HepG2 (cell line): Measurements from ENCODE around the gene SLC39A8. TPM values are rescaled to one million over a fixed set of nuclear protein-coding genes. Genes with fewer than 3 reads are reported as not detected.

Experiments used
- ATAC-seq: fragments of 200-7000 bp; cut with Tn5 transposase; 3 replicates; pipeline ENCODE4 v1.9.1; 2020; ENCODE audit warnings: mild to moderate bottlenecking, moderate library complexity
- BruUV-seq: library from RNA; stranded (reverse); fragments of 400-500 nt; replicated peaks from 2 replicates; lab custom pipeline; 2021; lab: Mats Ljungman, UMichigan
- CTCF ChIA-PET: fragments of 300-600 bp; formaldehyde crosslinking; extraction: SDS; loops from one replicate; lab custom pipeline; 2021; ENCODE audit warnings: low total read pairs, inconsistent platforms, low intra/inter-chr PET ratio; lab: Yijun Ruan, JAX
- POLR2A ChIA-PET: fragments of 350-600 bp; sonication (Branson Sonifier 250); formaldehyde crosslinking; loops from one replicate; lab custom pipeline; 2020; ENCODE audit warnings: antibody characterized with exemption, inconsistent platforms; lab: Yijun Ruan, JAX
- DNase-seq: peaks from one replicate; pipeline ENCODE4 v3.0.0-alpha.2; 2015; ENCODE audit warnings: low spot score
- FAIRE-seq: peaks from 3 replicates; lab custom pipeline; 2011; peaks lifted over from hg19 to GRCh38; lab: Jason Lieb, UNC
- H2AFZ ChIP-seq: one replicate; pipeline ENCODE4 v1.6.1; 2011; ENCODE audit warnings: low read length, inconsistent platforms
- H3K27ac ChIP-seq: fragments of 300-600 bp; 3 replicates; pipeline ENCODE4 v1.8.0; 2011; ENCODE audit warnings: mixed run types, mild to moderate bottlenecking, mixed read lengths, low read length, inconsistent platforms; ENCODE audit not compliant: insufficient read depth; ENCODE audit errors: extremely low read length
- H3K27me3 ChIP-seq, 2 experiments: fragments of 200-600 bp in 1 of 2; 2 replicates in 1 of 2; 3 replicates in 1 of 2; pipeline versions ENCODE4 v1.6.0 to v1.8.0; 2011; ENCODE audit warnings: low read length in 2 of 2, mild to moderate bottlenecking in 2 of 2, moderate library complexity in 2 of 2, inconsistent platforms in 1 of 2; ENCODE audit not compliant: insufficient read depth in 2 of 2, control insufficient read depth in 1 of 2
- H3K36me3 ChIP-seq, 2 experiments: fragments of 200-600 bp in 1 of 2; replicated peaks in 1 of 2; 2 replicates in 1 of 2; 3 replicates in 1 of 2; pipeline versions ENCODE4 v1.5.1 to v1.8.0; 2011; ENCODE audit warnings: low read length in 2 of 2, inconsistent platforms in 1 of 2; ENCODE audit not compliant: insufficient read depth in 2 of 2, control insufficient read depth in 1 of 2
- H3K4me1 ChIP-seq: 2 replicates; pipeline ENCODE4 v1.5.1; 2012; ENCODE audit warnings: low read length, inconsistent platforms; ENCODE audit not compliant: insufficient read depth
- H3K4me2 ChIP-seq: 2 replicates; pipeline ENCODE4 v1.6.0; 2011; ENCODE audit warnings: low read depth, low read length, inconsistent platforms
- H3K4me3 ChIP-seq, 3 experiments: fragments of 200-600 bp in 1 of 3; sonication (generic), shearing (Covaris generic) in 1 of 3; replicated peaks in 1 of 3; 2 replicates each; pipeline ENCODE4 v1.5.1; 2011 to 2016; ENCODE audit warnings: low read length in 3 of 3, inconsistent platforms in 2 of 3, low read depth in 2 of 3, mild to moderate bottlenecking in 2 of 3, control low read depth in 1 of 3, mixed read lengths in 1 of 3; ENCODE audit not compliant: insufficient read depth in 1 of 3
- H3K79me2 ChIP-seq: one replicate; pipeline ENCODE4 v1.6.1; 2011; ENCODE audit warnings: low read length, inconsistent platforms; ENCODE audit not compliant: insufficient read depth
- H3K9ac ChIP-seq: 2 replicates; pipeline ENCODE4 v1.6.0; 2011; ENCODE audit warnings: mild to moderate bottlenecking, low read depth, low read length, inconsistent platforms; ENCODE audit not compliant: insufficient read depth
- H3K9me3 ChIP-seq: 2 replicates; pipeline ENCODE4 v1.5.1; 2012; ENCODE audit warnings: mild to moderate bottlenecking, low read length
- H4K20me1 ChIP-seq: 2 replicates; pipeline ENCODE4 v1.6.0; 2011; ENCODE audit warnings: inconsistent platforms, mild to moderate bottlenecking, low read length, moderate library complexity; ENCODE audit not compliant: insufficient read depth
- BHLHE40 ChIP-seq: IDR thresholded peaks from 2 replicates; pipeline ENCODE4 v1.6.1; 2011; ENCODE audit warnings: low read length, improper control_type of control experiment
- NAIF1 ChIP-seq: sonication (generic); formaldehyde crosslinking; IDR thresholded peaks from 2 replicates; pipeline ENCODE4 v1.5.0; 2020; ENCODE audit warnings: mild to moderate bottlenecking, missing genetic modification reagents, borderline replicate concordance
- RARA ChIP-seq: IDR thresholded peaks from 2 replicates; pipeline ENCODE4 v1.6.1; 2016; ENCODE audit warnings: missing genetic modification reagents, missing compliant biosample characterization
- TRIM24 ChIP-seq: sonication (generic); formaldehyde crosslinking; IDR thresholded peaks from 2 replicates; pipeline ENCODE4 v1.8.0; 2022; ENCODE audit warnings: mild to moderate bottlenecking, missing genetic modification reagents
- ZFP36 ChIP-seq: fragments of 150-350 bp; IDR thresholded peaks from 2 replicates; pipeline ENCODE4 v1.6.1; 2018; ENCODE audit warnings: borderline replicate concordance, low read length, low read depth; ENCODE audit not compliant: partially characterized antibody
- ZNF253 ChIP-seq: sonication (generic); formaldehyde crosslinking; IDR thresholded peaks from 2 replicates; pipeline ENCODE4 v1.8.0; 2022; ENCODE audit warnings: mild to moderate bottlenecking, missing genetic modification reagents, borderline replicate concordance
- ZNF33A ChIP-seq: sonication (generic); formaldehyde crosslinking; IDR thresholded peaks from 2 replicates; pipeline ENCODE4 v1.5.1; 2020; ENCODE audit warnings: missing genetic modification reagents, mild to moderate bottlenecking, moderate library complexity, borderline replicate concordance
- ZNF614 ChIP-seq: IDR thresholded peaks from 2 replicates; pipeline ENCODE4 v1.6.1; 2018; ENCODE audit warnings: missing biosample characterization, missing genetic modification reagents, inconsistent platforms, borderline replicate concordance
- ZNF891 ChIP-seq: sonication (generic); formaldehyde crosslinking; IDR thresholded peaks from 2 replicates; pipeline ENCODE4 v1.5.0; 2020; ENCODE audit warnings: mild to moderate bottlenecking, missing genetic modification reagents
- ZSCAN9 ChIP-seq: IDR thresholded peaks from 2 replicates; pipeline ENCODE4 v1.6.1; 2016; ENCODE audit warnings: borderline replicate concordance
- WGBS: methylation state at CpG from one replicate; pipeline ENCODE4 v1.1.6; 2017; ENCODE audit warnings: low lambda C conversion rate; 5-methylcytosine and 5-hydroxymethylcytosine counted together
- in situ Hi-C: cut with HindIII; loops from 2 replicates; pipeline ENCODE4 v1.10.0; 2017; ENCODE audit warnings: low pct_unique_long_range_greater_than_20kb; ENCODE audit not compliant: extremely low pct_ligation_motif_present
- intact Hi-C: fragments of 100-400 bp; cut with micrococcal nuclease; formaldehyde crosslinking; loops from one replicate; pipeline ENCODE4 v1.10.0; 2022; ENCODE audit not compliant: unreplicated experiment
- polyA plus RNA-seq, 8 experiments: library from polyadenylated mRNA; depleted of rRNA in 3 of 8; stranded (reverse) in 7 of 8; unstranded in 1 of 8; fragments of >200 nt; fragmentation: Illumina TruSeq in 4 of 8; extraction: Trizol in 4 of 8; gene quantifications; 2 replicates each; pipeline versions ENCODE4 v1.2.1 to v1.2.3, GENCODE V29; 2011 to 2016; ENCODE audit warnings: low read depth in 4 of 8, missing spikeins in 1 of 8, mixed read lengths in 1 of 8; ENCODE audit not compliant: insufficient read depth in 1 of 8
- total RNA-seq, 5 experiments: library from RNA; depleted of rRNA; stranded (reverse); fragments of >200 nt; fragmentation: Illumina TruSeq; extraction: Trizol; gene quantifications; 2 replicates each; pipeline ENCODE4 v1.2.3, GENCODE V29; 2016; ENCODE audit warnings: low read depth in 1 of 5

Gene SLC39A8
- total and polyA plus RNA-seq, 2 of the 13 experiments (the other 11 are each of a cell fraction or from before 2014, with no cell fraction given) = 0.22 to 0.38 TPM

DNA sequence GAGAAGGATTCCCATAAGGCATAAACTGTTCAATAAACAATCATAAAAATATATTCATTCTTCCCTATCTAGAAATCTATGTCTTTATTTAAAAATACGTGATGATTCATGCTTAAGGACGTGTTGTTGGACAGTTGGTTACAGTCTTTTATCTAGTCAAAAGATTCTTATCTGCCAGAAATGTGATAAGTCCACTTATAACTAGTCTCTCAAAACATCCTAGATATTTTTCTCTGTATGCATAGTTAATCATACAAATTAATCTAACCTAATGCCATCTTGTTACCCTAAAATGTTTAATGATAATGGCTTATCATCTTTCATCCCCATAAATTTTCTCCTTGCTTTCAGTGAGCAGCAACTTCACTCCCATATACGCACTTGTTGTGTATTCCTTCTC, 89.0 kb downstream of the SLC39A8 start:
- no TSS peak for BruUV-seq
- no peak for ATAC-seq
- TF ChIP-seq ZNF891 (no peak), ZNF614 (no peak), TRIM24 (no peak), NAIF1 (no peak)
- ChIA-PET POLR2A (no interaction called here), CTCF (no interaction called here)
- no peaks in the 10 kb centered on the region for H3K27me3 ChIP-seq
- no peak overlapping the region for H2AFZ ChIP-seq
- in situ Hi-C loops = no loop called here
- no peak overlapping the region for H3K27ac ChIP-seq
- no peaks in the 10 kb centered on the region for H3K4me1 ChIP-seq
- H4K20me1 ChIP-seq = no peaks in the 10 kb centered on the region
- H3K9me3 ChIP-seq = no peaks in the 10 kb centered on the region
- FAIRE-seq = no peak
- no peak overlapping the region for H3K4me2 ChIP-seq
- no peak for DNase-seq
- no peaks in the 10 kb centered on the region for H3K36me3 ChIP-seq
- H3K79me2 ChIP-seq = no peaks in the 10 kb centered on the region
- intact Hi-C loops = no loop called here
- H3K4me3 ChIP-seq = no peak overlapping the region
- 18% methylated on average over 3 of the region's 3 CpGs for WGBS
- H3K9ac ChIP-seq = no peak overlapping the region

DNA sequence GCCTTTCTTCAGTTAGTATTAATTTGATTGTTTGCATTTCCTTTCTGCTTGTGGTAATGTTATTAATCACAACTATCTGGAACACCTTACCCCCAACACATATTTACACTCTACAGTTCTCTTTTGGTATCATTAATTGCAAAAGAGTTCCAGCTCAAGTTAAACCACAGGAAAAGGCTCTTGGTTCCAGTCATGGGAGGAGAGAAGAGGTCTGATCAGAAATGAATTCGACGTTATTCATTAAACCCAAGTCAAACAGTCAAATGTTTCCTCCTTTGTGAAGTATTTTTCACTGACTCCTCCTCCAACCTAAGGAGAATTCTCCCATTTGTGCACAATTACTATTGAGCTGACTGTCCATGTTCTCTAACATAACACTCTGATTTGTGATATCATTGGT, 91.4 kb downstream of the SLC39A8 start:
- no peak for DNase-seq
- Histone ChIP-seq H3K9ac (no peak overlapping the region), H3K4me2 (no peak overlapping the region), H3K27me3 (no peaks in the 10 kb centered on the region), H3K4me3 (no peak overlapping the region), H3K36me3 (no peaks in the 10 kb centered on the region), H3K4me1 (no peaks in the 10 kb centered on the region), H3K79me2 (no peaks in the 10 kb centered on the region), H4K20me1 (no peaks in the 10 kb centered on the region), H2AFZ (no peak overlapping the region), H3K9me3 (no peaks in the 10 kb centered on the region), H3K27ac (no peak overlapping the region)
- in situ Hi-C loops = no loop called here
- intact Hi-C loops = no loop called here
- ChIA-PET CTCF (no interaction called here), POLR2A (no interaction called here)
- ATAC-seq = no peak
- BruUV-seq = no TSS peak
- 6% methylated on average over 2 of the region's 2 CpGs for WGBS
- FAIRE-seq = no peak
- TF ChIP-seq RARA (CRISPR knock-in tag) = no peak
- no peak for TF ChIP-seq BHLHE40
- TF ChIP-seq ZNF253 = no peak
- no peak for TF ChIP-seq ZNF33A
- TF ChIP-seq ZSCAN9 (CRISPR knock-in tag) = no peak
- no peak for TF ChIP-seq ZFP36
